GM23338 (cell line): ENCODE data around the gene MRPS15. TPM values are rescaled to one million over a fixed set of nuclear protein-coding genes. Genes with fewer than 3 reads are reported as not detected.

Source experiments
- ATAC-seq: fragments of 200-7000 bp; cut with Tn5 transposase; 3 replicates; pipeline ENCODE4 v1.9.1; 2020
- DNase-seq: peaks from one replicate; pipeline ENCODE4 v3.0.0-alpha.2; 2015; ENCODE audit warnings: low spot score
- H2AFZ ChIP-seq: fragments of 200-600 bp; sonication (generic); 2 replicates; pipeline ENCODE4 v1.8.0; 2016; ENCODE audit warnings: antibody characterized with exemption, mild to moderate bottlenecking, moderate library complexity
- H3F3A ChIP-seq: fragments of 200-600 bp; sonication (generic); replicated peaks from 2 replicates; pipeline ENCODE4 v1.8.0; 2017; ENCODE audit warnings: antibody characterized with exemption, mixed run types, low read depth
- H3K27ac ChIP-seq: fragments of 200-600 bp; sonication (generic); 2 replicates; pipeline ENCODE4 v1.6.1; 2016; ENCODE audit warnings: low read depth
- H3K27me3 ChIP-seq: fragments of 200-600 bp; sonication (generic); 2 replicates; pipeline ENCODE4 v1.8.0; 2016; ENCODE audit warnings: mild to moderate bottlenecking, mixed run types, moderate library complexity; ENCODE audit not compliant: insufficient read depth
- H3K36me3 ChIP-seq: fragments of 200-600 bp; sonication (generic); 2 replicates; pipeline ENCODE4 v1.8.0; 2016; ENCODE audit warnings: mild to moderate bottlenecking; ENCODE audit not compliant: insufficient read depth
- H3K4me1 ChIP-seq: fragments of 200-600 bp; sonication (generic); 2 replicates; pipeline ENCODE4 v1.8.0; 2016; ENCODE audit warnings: mild to moderate bottlenecking, moderate library complexity; ENCODE audit not compliant: insufficient read depth
- H3K4me2 ChIP-seq: fragments of 200-600 bp; sonication (generic); 2 replicates; pipeline ENCODE4 v1.7.1; 2017; ENCODE audit warnings: mixed run types
- H3K4me3 ChIP-seq: fragments of 200-600 bp; sonication (generic); 2 replicates; pipeline ENCODE4 v1.6.1; 2016; ENCODE audit warnings: mixed run types
- H3K79me2 ChIP-seq: fragments of 200-600 bp; sonication (generic); replicated peaks from 2 replicates; pipeline ENCODE4 v1.8.0; 2017; ENCODE audit warnings: mild to moderate bottlenecking; ENCODE audit not compliant: insufficient read depth
- H3K9me2 ChIP-seq: fragments of 200-600 bp; sonication (generic); 2 replicates; pipeline ENCODE4 v1.8.0; 2017; ENCODE audit not compliant: insufficient read depth
- H4K20me1 ChIP-seq: fragments of 200-600 bp; sonication (generic); replicated peaks from 2 replicates; pipeline ENCODE4 v1.8.0; 2017; ENCODE audit warnings: mild to moderate bottlenecking; ENCODE audit not compliant: insufficient read depth
- H3K27ac Mint-ChIP-seq: 2 replicates; pipeline ENCODE4 v1.8.0; 2020; ENCODE audit warnings: inconsistent platforms, mild to moderate bottlenecking, moderate library complexity, mixed read lengths
- H3K27me3 Mint-ChIP-seq: 3 replicates; pipeline ENCODE4 v1.8.0; 2022; ENCODE audit warnings: low read depth, mild to moderate bottlenecking, moderate library complexity, mixed read lengths, inconsistent platforms; ENCODE audit not compliant: insufficient read depth, poor library complexity
- H3K36me3 Mint-ChIP-seq: 3 replicates; pipeline ENCODE4 v1.8.0; 2021; ENCODE audit warnings: low read depth, mild to moderate bottlenecking, inconsistent platforms, moderate library complexity, mixed read lengths
- H3K4me1 Mint-ChIP-seq: 3 replicates; pipeline ENCODE4 v1.8.0; 2020; ENCODE audit warnings: mild to moderate bottlenecking, inconsistent platforms, mixed read lengths
- H3K4me3 Mint-ChIP-seq: 3 replicates; pipeline ENCODE4 v1.8.0; 2021; ENCODE audit warnings: moderate library complexity, mild to moderate bottlenecking, inconsistent platforms, mixed read lengths
- H3K9me3 Mint-ChIP-seq: 3 replicates; pipeline ENCODE4 v1.8.0; 2020; ENCODE audit warnings: moderate library complexity, mild to moderate bottlenecking, inconsistent platforms, mixed read lengths
- polyA plus RNA-seq: library from polyadenylated mRNA; unstranded; fragments of >200 nt; fragmentation: Nextera tagmentation; extraction: Ambion mirVana; gene quantifications from 2 replicates; pipeline ENCODE4 v1.2.1, GENCODE V29; 2016
- small RNA-seq: library from RNA; depleted of rRNA; stranded (forward); fragments of <200 nt; gene quantifications from one replicate; pipeline ENCODE3, GENCODE V24; 2014; ENCODE audit warnings: low replicate concordance
- total RNA-seq: library from RNA; depleted of rRNA; stranded (reverse); fragments of >200 nt; shearing (Covaris generic); gene quantifications from 2 replicates; pipeline ENCODE4 v1.2.3, GENCODE V29; 2014; rRNA removed
- TF ChIP-seq, protein P1 (sequence below): fragments of 250-450 bp; sonication (Bioruptor Pico); IDR thresholded peaks from 2 replicates; pipeline ENCODE4 v1.5.0; 2020; ENCODE audit warnings: mild to moderate bottlenecking, moderate library complexity

MRPS15 gene
- total and polyA plus RNA-seq, 2 experiments from 2014 or later = 105 to 311 TPM

DNA sequence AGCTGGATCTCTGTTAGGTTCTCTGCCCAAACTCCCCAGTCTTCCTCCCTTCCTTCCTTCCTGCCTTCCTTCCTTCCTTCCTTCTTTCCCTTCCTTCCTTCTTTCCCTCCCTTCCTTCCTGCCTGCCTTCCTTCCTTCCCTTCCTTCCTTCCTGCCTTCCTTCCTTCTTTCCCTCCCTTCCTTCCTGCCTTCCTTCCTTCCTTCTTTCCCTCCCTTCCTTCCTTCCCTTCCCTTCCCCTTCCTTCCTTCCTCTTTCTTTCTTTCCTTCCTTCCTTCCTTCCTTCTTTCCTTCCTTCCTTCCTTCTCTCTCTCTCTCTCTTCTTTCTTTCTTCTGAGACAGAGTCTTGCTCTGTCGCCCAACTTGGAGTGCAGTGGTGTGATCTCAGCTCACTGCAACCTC lies 57.7 kb downstream of the MRPS15 start:
- H3K4me2 ChIP-seq = no peak overlapping the region
- no peaks in the 10 kb centered on the region for H3K36me3 ChIP-seq
- H3K9me2 ChIP-seq = no peaks in the 10 kb centered on the region
- H3K27me3 ChIP-seq = no peaks in the 10 kb centered on the region
- no peaks in the 10 kb centered on the region for H3K4me1 ChIP-seq
- no peak overlapping the region for H2AFZ ChIP-seq
- no peak overlapping the region for H3K4me3 ChIP-seq
- H3K79me2 ChIP-seq = no peaks in the 10 kb centered on the region
- no peak for DNase-seq
- ATAC-seq = no peak
- no peak overlapping the region for H3K4me3 Mint-ChIP-seq
- TF ChIP-seq, protein P1, sequence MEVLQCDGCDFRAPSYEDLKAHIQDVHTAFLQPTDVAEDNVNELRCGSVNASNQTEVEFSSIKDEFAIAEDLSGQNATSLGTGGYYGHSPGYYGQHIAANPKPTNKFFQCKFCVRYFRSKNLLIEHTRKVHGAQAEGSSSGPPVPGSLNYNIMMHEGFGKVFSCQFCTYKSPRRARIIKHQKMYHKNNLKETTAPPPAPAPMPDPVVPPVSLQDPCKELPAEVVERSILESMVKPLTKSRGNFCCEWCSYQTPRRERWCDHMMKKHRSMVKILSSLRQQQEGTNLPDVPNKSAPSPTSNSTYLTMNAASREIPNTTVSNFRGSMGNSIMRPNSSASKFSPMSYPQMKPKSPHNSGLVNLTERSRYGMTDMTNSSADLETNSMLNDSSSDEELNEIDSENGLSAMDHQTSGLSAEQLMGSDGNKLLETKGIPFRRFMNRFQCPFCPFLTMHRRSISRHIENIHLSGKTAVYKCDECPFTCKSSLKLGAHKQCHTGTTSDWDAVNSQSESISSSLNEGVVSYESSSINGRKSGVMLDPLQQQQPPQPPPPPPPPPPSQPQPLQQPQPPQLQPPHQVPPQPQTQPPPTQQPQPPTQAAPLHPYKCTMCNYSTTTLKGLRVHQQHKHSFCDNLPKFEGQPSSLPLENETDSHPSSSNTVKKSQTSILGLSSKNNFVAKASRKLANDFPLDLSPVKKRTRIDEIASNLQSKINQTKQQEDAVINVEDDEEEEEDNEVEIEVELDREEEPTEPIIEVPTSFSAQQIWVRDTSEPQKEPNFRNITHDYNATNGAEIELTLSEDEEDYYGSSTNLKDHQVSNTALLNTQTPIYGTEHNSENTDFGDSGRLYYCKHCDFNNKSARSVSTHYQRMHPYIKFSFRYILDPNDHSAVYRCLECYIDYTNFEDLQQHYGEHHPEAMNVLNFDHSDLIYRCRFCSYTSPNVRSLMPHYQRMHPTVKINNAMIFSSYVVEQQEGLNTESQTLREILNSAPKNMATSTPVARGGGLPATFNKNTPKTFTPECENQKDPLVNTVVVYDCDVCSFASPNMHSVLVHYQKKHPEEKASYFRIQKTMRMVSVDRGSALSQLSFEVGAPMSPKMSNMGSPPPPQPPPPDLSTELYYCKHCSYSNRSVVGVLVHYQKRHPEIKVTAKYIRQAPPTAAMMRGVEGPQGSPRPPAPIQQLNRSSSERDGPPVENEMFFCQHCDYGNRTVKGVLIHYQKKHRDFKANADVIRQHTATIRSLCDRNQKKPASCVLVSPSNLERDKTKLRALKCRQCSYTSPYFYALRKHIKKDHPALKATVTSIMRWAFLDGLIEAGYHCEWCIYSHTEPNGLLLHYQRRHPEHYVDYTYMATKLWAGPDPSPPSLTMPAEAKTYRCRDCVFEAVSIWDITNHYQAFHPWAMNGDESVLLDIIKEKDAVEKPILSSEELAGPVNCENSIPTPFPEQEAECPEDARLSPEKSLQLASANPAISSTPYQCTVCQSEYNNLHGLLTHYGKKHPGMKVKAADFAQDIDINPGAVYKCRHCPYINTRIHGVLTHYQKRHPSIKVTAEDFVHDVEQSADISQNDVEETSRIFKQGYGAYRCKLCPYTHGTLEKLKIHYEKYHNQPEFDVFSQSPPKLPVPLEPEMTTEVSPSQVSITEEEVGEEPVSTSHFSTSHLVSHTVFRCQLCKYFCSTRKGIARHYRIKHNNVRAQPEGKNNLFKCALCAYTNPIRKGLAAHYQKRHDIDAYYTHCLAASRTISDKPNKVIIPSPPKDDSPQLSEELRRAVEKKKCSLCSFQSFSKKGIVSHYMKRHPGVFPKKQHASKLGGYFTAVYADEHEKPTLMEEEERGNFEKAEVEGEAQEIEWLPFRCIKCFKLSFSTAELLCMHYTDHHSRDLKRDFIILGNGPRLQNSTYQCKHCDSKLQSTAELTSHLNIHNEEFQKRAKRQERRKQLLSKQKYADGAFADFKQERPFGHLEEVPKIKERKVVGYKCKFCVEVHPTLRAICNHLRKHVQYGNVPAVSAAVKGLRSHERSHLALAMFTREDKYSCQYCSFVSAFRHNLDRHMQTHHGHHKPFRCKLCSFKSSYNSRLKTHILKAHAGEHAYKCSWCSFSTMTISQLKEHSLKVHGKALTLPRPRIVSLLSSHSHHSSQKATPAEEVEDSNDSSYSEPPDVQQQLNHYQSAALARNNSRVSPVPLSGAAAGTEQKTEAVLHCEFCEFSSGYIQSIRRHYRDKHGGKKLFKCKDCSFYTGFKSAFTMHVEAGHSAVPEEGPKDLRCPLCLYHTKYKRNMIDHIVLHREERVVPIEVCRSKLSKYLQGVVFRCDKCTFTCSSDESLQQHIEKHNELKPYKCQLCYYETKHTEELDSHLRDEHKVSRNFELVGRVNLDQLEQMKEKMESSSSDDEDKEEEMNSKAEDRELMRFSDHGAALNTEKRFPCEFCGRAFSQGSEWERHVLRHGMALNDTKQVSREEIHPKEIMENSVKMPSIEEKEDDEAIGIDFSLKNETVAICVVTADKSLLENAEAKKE = no peak
- H3K36me3 Mint-ChIP-seq = 0 out of 3 replicates have a peak, but pooled peaks cover 2% of the 10 kb centered on the region
- no peak overlapping the region for H3K27ac Mint-ChIP-seq
- no peaks in the 10 kb centered on the region for H3F3A ChIP-seq
- H3K4me1 Mint-ChIP-seq = no peaks in the 10 kb centered on the region; the same call in 2 of the 3 replicates
- H3K27me3 Mint-ChIP-seq = peaks cover 3% of the 10 kb centered on the region
- H3K9me3 Mint-ChIP-seq = peaks cover 1% of the 10 kb centered on the region; the same call in 1 of the 3 replicates
- no peak overlapping the region for H3K27ac ChIP-seq
- no peaks in the 10 kb centered on the region for H4K20me1 ChIP-seq

Small RNAs within 50 kb of the gene (small RNA-seq; reads per million reads assigned to genes)
- gene SNORA63C = not detected

Other genes with a start within 250 kb of the MRPS15 start
- gene THRAP3, start 239.9 kb downstream of the MRPS15 start, total RNA-seq = 127 and 145 TPM in 2 replicates
- 147 and 161 TPM in 2 replicates for gene THRAP3, start 239.9 kb downstream of the MRPS15 start, polyA plus RNA-seq
- gene SH3D21, start 158.0 kb downstream of the MRPS15 start, total RNA-seq = 4.4 and 6.3 TPM in 2 replicates
- gene SH3D21, start 158.0 kb downstream of the MRPS15 start, polyA plus RNA-seq = 3.1 and 3.7 TPM in 2 replicates
- 27.1 and 27.3 TPM in 2 replicates for gene EVA1B, start 140.7 kb downstream of the MRPS15 start, total RNA-seq
- 9.2 and 11.5 TPM in 2 replicates for gene EVA1B, start 140.7 kb downstream of the MRPS15 start, polyA plus RNA-seq
- 20.0 and 20.2 TPM in 2 replicates for gene STK40, start 78.5 kb downstream of the MRPS15 start, total RNA-seq
- 8.1 and 8.5 TPM in 2 replicates for gene STK40, start 78.5 kb downstream of the MRPS15 start, polyA plus RNA-seq
- 27.5 and 28.6 TPM in 2 replicates for gene LSM10, start 66.5 kb downstream of the MRPS15 start, total RNA-seq
- 96.2 and 98.9 TPM in 2 replicates for gene LSM10, start 66.5 kb downstream of the MRPS15 start, polyA plus RNA-seq
- 0.58 and 2.2 TPM in 2 replicates for gene OSCP1, start 13.9 kb downstream of the MRPS15 start, total RNA-seq
- gene OSCP1, start 13.9 kb downstream of the MRPS15 start, polyA plus RNA-seq = 2.6 and 3.0 TPM in 2 replicates
- gene CSF3R, start 18.5 kb upstream of the MRPS15 start, total RNA-seq = not detected in 2 replicates
- gene CSF3R, start 18.5 kb upstream of the MRPS15 start, polyA plus RNA-seq = not detected in 2 replicates